Measurements from ENCODE around the gene SPATA32. TPM values are rescaled to one million over a fixed set of nuclear protein-coding genes. Genes with fewer than 3 reads are reported as not detected.

Gene SPATA32
- total RNA-seq, 1 donor from 2014 or later = not detected

DNA sequence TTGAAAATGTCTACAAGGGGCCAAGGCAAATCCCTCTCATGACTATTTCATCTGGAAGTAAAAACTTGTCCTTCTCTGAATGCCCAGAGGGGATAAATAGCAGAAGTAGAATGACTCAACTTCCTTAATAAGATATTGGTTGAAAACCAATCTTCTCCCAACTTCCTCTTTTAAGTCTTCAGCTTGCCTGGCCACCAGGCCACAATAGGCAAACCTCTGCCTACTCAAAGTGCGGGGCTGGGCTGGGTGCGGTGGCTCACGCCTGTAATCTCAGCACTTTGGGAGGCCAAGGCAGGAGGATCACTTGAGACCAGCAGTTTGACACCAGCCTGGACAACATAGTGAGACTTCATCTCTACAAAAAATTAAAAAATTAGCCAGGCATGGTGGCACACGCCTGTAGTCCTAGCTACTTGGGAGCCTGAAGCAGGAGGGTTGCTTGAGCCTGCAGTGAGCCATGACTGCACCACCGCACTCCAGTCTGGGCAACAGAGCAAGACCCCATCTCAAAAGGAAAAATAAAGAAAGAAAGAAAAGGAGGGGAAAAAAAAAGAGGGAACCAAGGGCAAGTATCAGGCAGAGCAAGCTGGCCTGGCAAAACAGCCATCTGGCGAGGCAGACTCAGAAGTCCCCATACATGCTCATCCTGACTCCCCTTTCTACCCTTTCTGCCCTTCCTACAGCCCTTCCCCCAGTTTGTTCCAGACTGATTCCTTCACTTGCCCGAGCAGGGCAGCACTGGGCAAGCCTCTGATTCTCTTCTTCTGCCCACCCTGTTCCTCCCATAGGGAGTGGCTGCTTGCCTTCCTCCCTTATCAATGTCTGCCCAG, 34.3 kb upstream of the SPATA32 start:
- intact Hi-C loops (cut with DNase I) = no loop called here
- DNase-seq (ENCODE audit: low spot score) (no peak), ATAC-seq (no peak)

DNA sequence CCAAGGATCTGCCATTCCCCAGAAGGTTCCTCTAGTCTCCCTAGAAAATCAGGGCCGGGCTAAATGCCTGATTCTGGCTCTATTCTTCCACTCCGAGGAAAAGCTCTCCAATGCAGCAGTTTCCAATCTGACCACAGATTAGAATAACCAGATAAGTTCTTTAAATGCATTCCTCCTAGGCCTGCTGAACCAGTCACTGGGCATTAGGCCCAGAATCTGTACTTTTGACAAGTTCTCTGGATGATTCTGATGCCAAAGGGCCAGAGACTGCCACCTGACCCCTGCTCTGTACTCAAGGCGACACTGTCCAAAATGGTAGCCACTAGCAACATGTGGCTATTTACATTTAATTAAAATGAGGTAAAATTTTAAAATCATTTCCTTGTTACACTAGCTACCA, 32.6 kb upstream of the SPATA32 start:
- intact Hi-C loops (cut with DNase I) = no loop called here
- ATAC-seq (peak; percentile 18), DNase-seq (ENCODE audit: low spot score) (no peak)

GRCh38 chr17:45293413-45294211, 31.7 kb upstream of the SPATA32 start:
- intact Hi-C loops (cut with DNase I) = no loop called here
- ATAC-seq = peak; percentile 85
- peak; percentile 77 for DNase-seq (ENCODE audit: low spot score)

DNA sequence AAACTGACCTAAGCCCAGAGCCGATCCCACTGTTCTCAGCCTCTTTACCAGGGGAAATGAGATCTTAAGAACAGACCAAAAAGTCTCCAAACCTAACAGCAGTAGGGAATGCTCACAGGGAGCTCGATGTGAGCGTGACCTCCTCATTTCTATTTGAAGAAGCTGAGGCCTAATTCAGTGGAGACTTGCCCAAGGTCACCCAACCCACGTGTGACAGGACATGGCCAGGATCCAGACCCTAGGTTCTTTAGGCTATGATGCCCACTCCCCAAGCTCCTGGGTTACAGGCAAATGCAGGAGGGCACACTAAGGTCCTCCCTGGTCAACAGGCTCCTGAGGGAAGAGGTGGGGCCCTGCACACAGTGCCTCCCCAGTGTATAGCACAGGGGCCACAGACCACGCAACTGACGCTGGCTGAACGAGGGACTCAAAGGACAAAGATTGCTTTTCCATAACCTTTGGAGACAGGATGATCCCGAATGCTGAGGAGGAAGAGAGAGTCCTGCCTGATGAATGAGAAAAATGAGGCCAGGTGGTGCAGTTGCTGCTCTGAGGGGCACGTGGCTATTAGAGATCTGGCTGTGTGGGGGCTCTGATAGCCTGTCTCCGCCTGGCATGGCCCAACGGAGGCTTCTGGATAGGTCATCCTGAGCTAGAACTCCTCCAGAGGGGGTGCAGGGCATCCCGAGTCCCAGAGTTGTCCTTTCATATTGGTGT, 31.0 kb upstream of the SPATA32 start:
- no peak for ATAC-seq
- no peak for DNase-seq (ENCODE audit: low spot score)
- intact Hi-C loops (cut with DNase I) = no loop called here

DNA sequence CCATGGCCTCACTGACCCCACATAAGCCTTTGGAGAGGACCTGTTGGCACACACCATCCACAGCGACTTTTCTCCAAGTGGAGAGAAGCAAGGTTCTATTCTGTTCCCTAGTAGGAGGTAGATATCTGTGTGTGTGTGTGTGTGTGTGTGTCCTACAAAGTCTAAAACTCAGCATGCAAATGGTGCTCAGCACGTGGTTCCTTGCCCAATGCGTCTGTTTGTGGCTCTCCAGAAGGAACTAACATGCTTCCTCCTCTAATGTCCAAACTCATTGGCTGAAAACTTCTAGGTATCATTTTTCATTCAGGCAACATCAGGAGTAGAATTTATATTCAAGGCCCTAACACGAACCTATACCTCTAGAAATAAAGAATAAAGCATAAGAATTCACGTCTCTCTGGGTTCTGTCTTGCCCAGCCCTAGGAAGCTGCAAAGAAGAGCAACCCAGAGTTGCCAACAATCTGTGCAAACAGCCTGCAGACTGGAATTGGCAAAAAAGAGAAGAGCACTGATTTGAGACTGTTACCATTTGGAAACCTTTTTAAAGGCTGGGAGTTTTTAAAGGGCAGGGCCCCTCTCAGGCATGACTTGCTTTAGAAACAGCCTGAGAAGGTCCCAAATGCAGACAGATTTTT, 29.4 kb upstream of the SPATA32 start:
- intact Hi-C loops (cut with DNase I) = no loop called here
- ATAC-seq (peak; percentile 15), DNase-seq (ENCODE audit: low spot score) (no peak)

DNA sequence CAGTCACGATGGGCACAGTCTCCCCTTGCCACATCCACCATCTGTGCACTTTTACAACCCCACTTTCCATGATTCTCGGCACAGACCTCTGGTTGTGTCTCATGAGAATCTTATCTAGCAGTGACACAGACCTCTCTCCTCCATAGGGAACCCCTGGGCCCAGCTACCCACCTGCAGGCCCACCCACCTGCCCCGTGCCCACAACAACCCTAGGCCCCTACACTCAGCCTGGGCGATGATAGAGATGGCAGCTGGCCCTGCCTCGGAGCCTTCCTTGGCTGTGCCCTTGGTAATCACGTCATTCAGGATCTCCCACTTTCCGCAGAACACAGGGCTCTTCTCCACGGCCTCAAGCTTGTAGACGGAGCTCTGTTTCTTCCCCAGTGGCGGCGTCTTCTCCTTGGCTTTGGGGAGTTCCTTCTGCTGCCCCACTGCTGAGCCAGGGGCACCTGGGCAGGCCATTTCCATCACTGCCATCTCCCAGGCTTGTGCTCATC, 28.4 kb upstream of the SPATA32 start:
- DNase-seq (ENCODE audit: low spot score) (no peak), ATAC-seq (no peak)
- intact Hi-C loops (cut with DNase I) = no loop called here

- intact Hi-C loops (cut with DNase I) = no loop called here
- no peak for ATAC-seq
These were observed 27.7 kb upstream of the SPATA32 start for GRCh38 chr17:45289301-45290268.

GRCh38 chr17:45288825-45289224, 26.9 kb upstream of the SPATA32 start:
- intact Hi-C loops (cut with DNase I) = no loop called here
- ATAC-seq = no peak

More at GRCh38 chr17:45289301-45290268, 27.7 kb upstream of the SPATA32 start:
- no peak for DNase-seq (ENCODE audit: low spot score)

GRCh38 chr17:45287526-45288500, 25.9 kb upstream of the SPATA32 start:
- ATAC-seq = no peak
- intact Hi-C loops (cut with DNase I) = no loop called here
- DNase-seq (ENCODE audit: low spot score) = no peak

More at GRCh38 chr17:45288825-45289224, 26.9 kb upstream of the SPATA32 start:
- DNase-seq (ENCODE audit: low spot score) = no peak

GRCh38 chr17:45286286-45286685, 24.4 kb upstream of the SPATA32 start:
- ATAC-seq (no peak), DNase-seq (ENCODE audit: low spot score) (no peak)
- intact Hi-C loops (cut with DNase I) = no loop called here

DNA sequence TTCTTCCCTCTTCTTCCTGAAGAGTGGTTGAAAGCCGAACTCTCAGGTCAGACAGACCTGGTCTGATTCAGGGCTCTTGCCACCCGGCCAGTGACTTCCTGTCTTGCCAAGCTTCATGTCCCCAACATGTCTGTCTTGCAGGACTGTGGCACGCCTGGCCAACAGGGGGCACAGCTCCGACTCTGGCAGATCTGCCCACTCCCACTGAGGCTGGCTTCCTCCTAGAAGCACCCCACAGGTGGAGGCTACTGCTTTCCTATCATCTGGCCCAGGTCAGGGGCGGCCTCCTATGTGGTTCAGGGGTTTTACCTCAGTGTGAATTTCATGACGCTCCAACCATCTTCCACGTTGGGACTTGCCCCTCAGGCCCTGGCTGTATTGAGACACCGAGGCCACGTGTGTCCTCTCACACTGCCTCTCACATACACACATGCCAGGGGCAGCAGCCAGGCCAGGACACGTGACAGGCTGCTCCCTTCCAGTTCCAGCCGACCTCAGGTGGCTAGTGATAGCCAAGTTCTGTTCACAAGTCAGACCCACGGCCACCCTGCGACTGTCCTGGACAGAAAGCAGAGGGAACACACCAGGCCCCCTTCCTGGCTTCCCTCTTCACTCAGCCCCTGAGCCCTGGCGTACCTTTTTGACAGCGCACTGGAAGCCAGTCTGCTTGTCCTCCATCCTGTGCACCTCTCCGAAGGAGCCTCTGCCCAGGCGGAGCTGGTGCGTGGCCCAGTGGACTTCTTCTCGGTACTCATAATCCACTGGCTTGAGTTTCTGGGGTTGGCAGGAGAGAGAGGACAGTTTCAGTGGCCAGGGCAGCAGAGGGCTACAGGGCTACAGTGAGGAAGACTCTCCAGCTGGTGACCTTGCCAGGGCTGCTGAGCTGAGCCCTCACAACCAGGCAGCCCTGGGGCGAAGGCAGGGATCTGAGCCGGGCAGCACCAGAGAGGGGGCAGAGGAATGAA, 22.6 kb upstream of the SPATA32 start:
- DNase-seq (ENCODE audit: low spot score) (no peak), ATAC-seq (peak; percentile 38)
- intact Hi-C loops (cut with DNase I) = no loop called here

DNA sequence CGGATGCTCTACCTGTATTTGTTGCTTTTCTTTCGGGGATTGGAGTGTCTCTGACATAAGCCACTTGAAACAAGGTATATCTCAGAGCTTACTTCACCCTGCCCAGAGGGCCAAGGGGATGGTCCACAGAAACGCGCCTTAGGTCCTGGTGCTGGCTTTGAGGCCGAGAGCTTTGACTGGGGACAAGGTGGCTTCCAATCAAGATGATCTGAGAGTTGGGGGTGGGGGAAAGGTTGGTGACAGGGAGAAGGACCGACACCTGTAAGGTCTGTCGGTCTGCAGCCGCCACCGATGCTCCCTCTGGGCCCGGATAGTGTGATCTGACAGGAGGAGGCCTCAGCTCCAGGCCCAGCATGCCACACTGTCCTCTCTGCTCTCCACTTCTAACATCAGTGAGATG, 21.8 kb upstream of the SPATA32 start:
- ATAC-seq (no peak), DNase-seq (ENCODE audit: low spot score) (no peak)
- intact Hi-C loops (cut with DNase I) = no loop called here

GRCh38 chr17:45282683-45283644, 21.1 kb upstream of the SPATA32 start:
- DNase-seq (ENCODE audit: low spot score) (no peak), ATAC-seq (no peak)
- intact Hi-C loops (cut with DNase I) = no loop called here

- DNase-seq (ENCODE audit: low spot score) = no peak
- no peak for ATAC-seq
- intact Hi-C loops (cut with DNase I) = no loop called here
These were observed 18.0 kb upstream of the SPATA32 start for GRCh38 chr17:45279898-45280297.
